ENCODE results near the gene ARHGDIA.

The ARHGDIA gene

GRCh38 chr17:81823820-81824550 lies 47.2 kb downstream of the ARHGDIA start:
- Histone ChIP-seq H3K27ac (ENCODE audit: insufficient read depth, low read depth, low read length, poor library complexity, severe bottlenecking) (no peak overlapping the region), H3K4me1 (ENCODE audit: control insufficient read depth, insufficient read depth, low read length) (peaks cover 6% of the 10 kb centered on the region), H3K36me3 (ENCODE audit: control insufficient read depth, insufficient read depth, low read length) (no peaks in the 10 kb centered on the region), H3K9me3 (ENCODE audit: control insufficient read depth, low read length) (no peaks in the 10 kb centered on the region), H3K4me3 (ENCODE audit: insufficient read depth, low read depth, low read length) (no peak overlapping the region), H3K27me3 (ENCODE audit: control insufficient read depth, insufficient read depth, low read length, poor library complexity, severe bottlenecking) (no peaks in the 10 kb centered on the region)
- 95 to 96% methylated on average over 33 of the region's 33 CpGs for WGBS, 2 experiments

DNA sequence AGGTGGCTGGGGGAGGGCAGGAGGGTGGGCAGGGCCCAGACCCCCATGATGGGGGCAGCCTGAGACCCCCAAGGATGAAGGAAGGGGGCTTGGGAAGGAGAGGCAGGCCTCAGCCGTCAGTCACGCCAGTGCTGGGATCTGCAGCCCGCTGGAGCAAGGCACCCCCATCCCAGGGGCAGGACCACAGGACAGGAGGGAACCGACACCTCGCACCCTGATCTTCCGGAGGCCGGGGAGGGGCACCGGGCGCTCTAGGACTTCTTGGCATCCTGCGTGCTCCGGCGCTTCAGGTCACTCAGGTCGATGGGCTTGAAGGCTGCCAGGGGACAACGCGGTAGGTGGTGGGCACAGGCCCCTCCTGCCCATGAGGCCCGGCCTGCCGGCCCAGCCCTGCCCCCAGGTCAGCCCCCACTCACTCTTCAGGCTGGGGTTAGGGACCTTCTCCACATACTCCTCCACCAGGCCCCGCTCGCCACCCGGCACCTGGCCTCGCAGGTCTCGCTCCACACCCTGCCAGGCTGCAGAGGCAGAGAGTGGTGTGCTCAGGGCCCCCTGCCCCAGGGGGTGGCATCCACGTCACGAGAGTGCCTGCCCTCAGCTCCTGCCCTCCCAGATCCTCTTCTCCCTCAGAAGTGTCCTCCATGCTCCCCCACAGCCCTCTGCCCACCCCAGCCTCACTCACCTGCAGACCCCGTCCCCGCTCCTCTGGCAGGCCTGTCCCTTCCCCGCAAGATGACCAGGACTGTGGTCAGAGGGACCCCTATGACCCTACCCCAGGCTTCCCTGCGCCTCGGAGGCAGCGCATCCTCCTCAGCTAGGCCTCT lies 47.9 kb downstream of the ARHGDIA start:
- Histone ChIP-seq H3K4me3 (ENCODE audit: insufficient read depth, low read depth, low read length) (no peak overlapping the region), H3K27ac (ENCODE audit: insufficient read depth, low read depth, low read length, poor library complexity, severe bottlenecking) (no peak overlapping the region), H3K9me3 (ENCODE audit: control insufficient read depth, low read length) (no peaks in the 10 kb centered on the region), H3K27me3 (ENCODE audit: control insufficient read depth, insufficient read depth, low read length, poor library complexity, severe bottlenecking) (no peaks in the 10 kb centered on the region), H3K4me1 (ENCODE audit: control insufficient read depth, insufficient read depth, low read length) (no peaks in the 10 kb centered on the region), H3K36me3 (ENCODE audit: control insufficient read depth, insufficient read depth, low read length) (no peaks in the 10 kb centered on the region)
- 95 to 96% methylated on average over 30 of the region's 30 CpGs for WGBS, 2 experiments

GRCh38 chr17:81822312-81822637 lies 48.9 kb downstream of the ARHGDIA start:
- Histone ChIP-seq H3K4me1 (ENCODE audit: control insufficient read depth, insufficient read depth, low read length) (peaks cover 4% of the 10 kb centered on the region), H3K4me3 (ENCODE audit: insufficient read depth, low read depth, low read length) (no peak overlapping the region), H3K27ac (ENCODE audit: insufficient read depth, low read depth, low read length, poor library complexity, severe bottlenecking) (no peak overlapping the region), H3K36me3 (ENCODE audit: control insufficient read depth, insufficient read depth, low read length) (no peaks in the 10 kb centered on the region), H3K27me3 (ENCODE audit: control insufficient read depth, insufficient read depth, low read length, poor library complexity, severe bottlenecking) (no peaks in the 10 kb centered on the region), H3K9me3 (ENCODE audit: control insufficient read depth, low read length) (no peaks in the 10 kb centered on the region)
- 94 to 96% methylated on average over 8 of the region's 8 CpGs for WGBS, 2 experiments

DNA sequence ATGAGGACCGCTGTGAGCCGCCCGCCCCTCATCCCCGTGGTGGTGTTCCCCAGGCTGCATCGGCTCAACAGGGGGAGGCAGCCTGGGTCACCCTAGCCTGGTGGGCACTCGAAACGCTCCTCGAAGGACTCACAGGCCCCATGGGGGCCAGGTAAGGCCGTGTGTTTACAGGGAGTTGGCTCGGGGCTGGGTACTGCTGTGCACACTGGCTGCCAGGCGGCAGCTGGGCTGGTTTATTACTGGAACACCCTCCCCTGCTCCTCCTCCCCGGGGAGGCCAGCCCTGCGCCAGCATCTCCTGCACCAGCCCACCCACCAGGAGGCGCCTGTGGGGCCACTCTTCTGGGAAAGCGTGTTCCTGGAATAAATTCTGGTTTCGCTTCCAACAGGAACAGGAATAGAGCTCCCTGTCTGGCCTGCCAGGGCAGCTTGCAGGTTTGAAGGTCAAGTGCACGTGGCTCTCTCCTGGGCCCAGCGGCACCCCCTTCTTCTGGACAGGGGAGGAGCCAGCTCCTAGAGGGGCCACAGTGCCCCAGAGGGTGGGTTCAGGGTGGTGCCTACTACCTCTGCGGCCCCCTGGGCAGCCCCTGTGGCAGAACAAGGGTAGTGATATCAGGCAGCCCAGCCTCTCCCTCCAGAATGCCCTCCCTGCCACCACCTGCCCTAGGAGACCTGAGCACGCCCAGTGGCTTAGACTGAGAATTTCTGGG lies 49.4 kb downstream of the ARHGDIA start:
- Histone ChIP-seq H3K4me1 (ENCODE audit: control insufficient read depth, insufficient read depth, low read length) (peaks cover 4% of the 10 kb centered on the region), H3K36me3 (ENCODE audit: control insufficient read depth, insufficient read depth, low read length) (no peaks in the 10 kb centered on the region), H3K4me3 (ENCODE audit: insufficient read depth, low read depth, low read length) (no peak overlapping the region), H3K27me3 (ENCODE audit: control insufficient read depth, insufficient read depth, low read length, poor library complexity, severe bottlenecking) (no peaks in the 10 kb centered on the region), H3K9me3 (ENCODE audit: control insufficient read depth, low read length) (no peaks in the 10 kb centered on the region), H3K27ac (ENCODE audit: insufficient read depth, low read depth, low read length, poor library complexity, severe bottlenecking) (no peak overlapping the region)
- 89 to 91% methylated on average over 20 of the region's 20 CpGs for WGBS, 2 experiments

- Histone ChIP-seq H3K9me3 (ENCODE audit: control insufficient read depth, low read length) (no peaks in the 10 kb centered on the region), H3K27me3 (ENCODE audit: control insufficient read depth, insufficient read depth, low read length, poor library complexity, severe bottlenecking) (no peaks in the 10 kb centered on the region), H3K36me3 (ENCODE audit: control insufficient read depth, insufficient read depth, low read length) (no peaks in the 10 kb centered on the region), H3K27ac (ENCODE audit: insufficient read depth, low read depth, low read length, poor library complexity, severe bottlenecking) (no peak overlapping the region), H3K4me1 (ENCODE audit: control insufficient read depth, insufficient read depth, low read length) (peaks cover 4% of the 10 kb centered on the region), H3K4me3 (ENCODE audit: insufficient read depth, low read depth, low read length) (no peak overlapping the region)
- 93% methylated on average over 8 of the region's 8 CpGs for WGBS, 2 experiments
Observed at GRCh38 chr17:81821147-81821546, 50.0 kb downstream of the ARHGDIA start.

- H3K27ac ChIP-seq (ENCODE audit: insufficient read depth, low read depth, low read length, poor library complexity, severe bottlenecking), result no peak overlapping the region
- WGBS, 2 experiments, result 53 to 58% methylated on average over 11 to 13 of the region's 13 CpGs
- H3K27me3 ChIP-seq (ENCODE audit: control insufficient read depth, insufficient read depth, low read length, poor library complexity, severe bottlenecking), result no peaks in the 10 kb centered on the region
- no peaks in the 10 kb centered on the region for H3K9me3 ChIP-seq (ENCODE audit: control insufficient read depth, low read length)
- no peak overlapping the region for H3K4me3 ChIP-seq (ENCODE audit: insufficient read depth, low read depth, low read length)
- no peaks in the 10 kb centered on the region for H3K36me3 ChIP-seq (ENCODE audit: control insufficient read depth, insufficient read depth, low read length)
- peaks cover 4% of the 10 kb centered on the region for H3K4me1 ChIP-seq (ENCODE audit: control insufficient read depth, insufficient read depth, low read length)
Observed at GRCh38 chr17:81819708-81820107, 51.4 kb downstream of the ARHGDIA start.

GRCh38 chr17:81817758-81818147 lies 53.4 kb downstream of the ARHGDIA start:
- Histone ChIP-seq H3K4me1 (ENCODE audit: control insufficient read depth, insufficient read depth, low read length) (peaks cover 4% of the 10 kb centered on the region), H3K4me3 (ENCODE audit: insufficient read depth, low read depth, low read length) (no peak overlapping the region), H3K27ac (ENCODE audit: insufficient read depth, low read depth, low read length, poor library complexity, severe bottlenecking) (no peak overlapping the region), H3K36me3 (ENCODE audit: control insufficient read depth, insufficient read depth, low read length) (no peaks in the 10 kb centered on the region), H3K9me3 (ENCODE audit: control insufficient read depth, low read length) (no peaks in the 10 kb centered on the region), H3K27me3 (ENCODE audit: control insufficient read depth, insufficient read depth, low read length, poor library complexity, severe bottlenecking) (no peaks in the 10 kb centered on the region)
- WGBS, 2 experiments, result 71 to 77% methylated on average over 7 of the region's 7 CpGs
